DMS 273 (cell line): Measurements from ENCODE around the gene COL23A1.
"Not testable (repeated sequence)": the region's sequence is repeated elsewhere in the genome, so short reads cannot be mapped to it uniquely, and the experiment has no call there.

Source experiments
- DNase-seq: peaks from one replicate; lab custom pipeline; 2025; ENCODE audit not compliant: unreplicated experiment; lab: John Stamatoyannopoulos, UW

COL23A1 gene

DNA sequence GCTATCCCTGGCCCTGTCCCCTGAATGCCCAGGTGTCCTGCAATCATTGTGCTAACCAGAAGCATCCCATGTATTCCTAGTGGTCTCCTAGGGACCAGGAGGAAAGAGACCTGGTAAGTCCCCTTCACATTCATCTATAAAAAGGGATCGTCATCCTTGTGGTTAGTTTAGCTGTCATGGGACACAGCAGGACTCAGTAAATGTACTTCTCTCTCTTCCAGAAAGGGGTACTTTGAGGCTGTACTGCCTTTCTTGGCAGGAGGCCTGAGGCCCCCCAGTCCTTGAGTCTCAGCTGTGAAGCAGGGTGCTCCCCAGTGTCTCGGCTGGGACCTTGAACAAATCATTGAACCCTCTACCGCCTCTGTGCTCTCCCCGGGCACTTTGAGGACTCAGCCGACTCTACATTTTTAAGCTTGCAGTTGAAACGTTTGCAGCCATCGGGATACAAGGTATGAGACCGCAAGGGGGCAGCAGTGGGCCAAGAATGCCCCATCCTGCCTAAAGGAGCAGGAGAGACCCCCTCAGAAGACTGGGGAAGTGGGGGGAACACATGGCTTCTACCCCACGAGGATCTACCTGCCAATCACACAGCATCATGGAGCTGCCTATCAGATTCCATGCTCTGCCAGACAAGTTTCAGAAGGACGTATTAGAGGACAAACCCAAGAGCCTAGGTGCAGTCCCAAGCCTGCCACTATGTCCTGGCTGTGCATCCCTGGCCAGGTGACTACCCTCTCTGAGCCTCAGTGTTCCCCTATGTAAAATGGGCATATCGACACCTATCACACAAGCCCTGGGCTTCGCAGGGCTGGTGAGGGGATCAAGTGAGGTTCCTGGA lies 355.2 kb downstream of the COL23A1 start:
- peak; percentile 87 for DNase-seq

DNA sequence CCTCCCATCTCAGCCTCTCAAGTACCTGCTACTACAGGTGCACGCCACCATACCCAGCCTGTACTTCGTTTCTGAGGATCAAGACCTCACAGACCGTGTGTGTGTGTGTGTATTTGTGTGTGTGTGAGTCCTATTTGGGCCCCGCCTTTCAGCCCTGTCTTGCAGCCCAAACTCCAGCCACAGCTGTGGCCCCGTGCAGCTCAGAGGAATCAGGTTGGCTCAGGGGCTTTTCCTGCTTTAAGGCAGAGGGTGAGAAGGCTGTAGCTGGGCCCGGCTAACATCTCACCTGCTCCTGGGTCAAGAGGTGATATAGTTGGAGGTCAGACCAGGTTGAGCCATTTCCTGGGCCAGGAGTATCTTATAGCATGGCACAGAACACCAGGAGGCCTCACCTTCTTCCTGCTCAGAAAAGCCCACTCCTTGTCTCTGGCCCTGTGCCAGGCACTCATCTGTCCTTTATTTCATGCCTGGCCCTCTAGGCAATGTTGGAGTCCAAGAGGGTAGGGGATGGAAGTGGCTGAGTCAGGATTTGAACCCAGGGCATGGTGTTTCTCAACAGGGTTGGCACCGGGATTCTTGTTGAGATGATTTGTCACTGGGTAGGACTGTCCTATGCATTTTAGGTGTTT lies 356.0 kb downstream of the COL23A1 start:
- DNase-seq: no peak

GRCh38 chr5:178232920-178233429 lies 357.2 kb downstream of the COL23A1 start:
- no peak for DNase-seq

DNA sequence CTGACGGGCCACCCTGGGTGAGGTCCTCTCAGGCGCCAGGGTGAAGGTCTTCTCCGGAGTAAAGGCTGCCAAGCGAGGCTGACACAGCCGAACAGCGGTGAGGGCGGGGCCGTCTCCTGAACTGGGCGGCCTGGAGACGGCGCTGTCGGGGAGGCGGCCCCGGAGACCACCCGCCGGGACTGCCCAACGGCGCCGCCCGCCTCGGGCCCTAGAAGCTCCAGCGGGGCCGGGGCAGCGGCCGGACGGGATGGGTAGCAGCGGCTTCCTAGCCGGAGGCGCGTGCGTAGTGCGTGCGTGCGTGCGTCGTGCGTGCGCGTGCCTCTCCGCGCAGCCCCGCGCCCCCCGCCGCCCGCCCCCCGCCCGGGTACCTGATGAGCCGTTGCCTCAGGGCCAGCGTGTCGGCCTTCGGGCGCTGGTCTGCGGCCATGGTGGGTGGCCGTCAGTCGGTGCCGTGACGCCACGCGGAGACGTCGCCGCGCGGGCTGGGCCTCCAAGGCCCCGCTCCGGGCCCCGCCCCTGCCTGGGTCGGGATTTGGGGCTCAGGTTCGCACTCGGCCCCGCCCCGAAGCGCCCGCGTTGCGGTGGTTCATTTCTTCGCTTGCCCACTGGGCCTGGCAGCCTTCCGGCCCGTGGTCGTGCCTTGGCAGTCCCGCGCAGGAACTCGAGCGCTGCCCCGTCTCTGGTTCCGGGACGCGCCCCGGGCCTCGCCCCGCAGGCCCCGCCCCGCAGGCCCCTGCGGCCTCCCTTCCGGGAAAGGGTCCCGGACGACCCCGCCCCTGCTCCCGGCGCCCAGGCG lies 357.9 kb downstream of the COL23A1 start, which contains the start of gene PHYKPL:
Gene PHYKPL (minus strand): TSS at position 679 of the 796 bp plus-strand sequence. CDS start 252 bp downstream, at position 427.
- DNase-seq: peak; percentile 88

DNA sequence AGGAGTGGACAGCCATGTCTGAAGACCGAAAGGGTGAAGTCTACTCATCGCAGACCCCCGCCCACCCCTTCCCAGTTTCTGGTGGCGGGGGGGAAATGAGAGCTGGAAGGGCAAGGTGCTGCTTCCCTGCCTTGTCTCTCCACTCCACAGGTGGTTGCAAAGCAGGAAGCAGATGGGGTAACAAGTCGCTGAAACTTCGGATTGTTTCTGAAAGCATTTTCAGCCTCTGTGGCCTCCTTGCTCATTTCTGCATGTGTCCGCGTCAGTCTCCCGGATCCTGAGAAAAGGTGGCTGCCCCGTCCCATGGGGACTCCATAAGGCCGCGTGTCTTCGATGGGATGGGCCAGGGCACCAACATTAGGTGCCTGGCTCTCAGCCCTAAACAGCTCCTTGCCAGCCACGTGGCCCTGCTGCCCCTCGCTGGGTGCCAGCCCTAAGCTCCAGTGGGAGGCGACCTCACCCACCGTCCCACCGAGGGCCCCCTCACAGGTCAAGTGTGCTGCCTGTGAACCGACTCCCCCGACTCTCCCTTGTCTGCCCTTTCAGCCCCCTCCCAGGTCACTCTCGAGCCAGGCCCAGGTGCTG lies 358.6 kb downstream of the COL23A1 start:
- DNase-seq: peak; percentile 51

- peak; percentile 38 for DNase-seq
Measured at GRCh38 chr5:178230879-178231538, 359.2 kb downstream of the COL23A1 start.

DNA sequence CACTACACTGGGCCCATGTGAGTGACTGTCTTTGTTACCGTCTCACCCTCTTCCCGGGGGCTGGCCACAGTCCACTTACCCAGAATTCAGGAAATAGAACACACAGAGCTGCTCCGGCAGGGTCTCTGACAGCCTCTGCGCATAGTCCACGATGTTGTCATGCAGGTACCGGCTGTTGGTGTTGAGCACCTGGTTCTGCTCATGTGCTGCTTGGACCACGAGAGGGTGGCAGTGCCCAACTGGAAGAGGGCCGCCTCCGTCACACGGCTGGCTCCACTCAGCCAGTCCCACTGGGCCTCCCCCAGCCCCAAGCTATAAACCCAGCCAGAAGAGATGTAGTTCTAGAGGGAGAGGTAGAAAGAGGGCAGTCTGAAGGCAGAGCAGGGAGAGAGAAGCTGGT lies 360.3 kb downstream of the COL23A1 start:
- DNase-seq: no peak

DNA sequence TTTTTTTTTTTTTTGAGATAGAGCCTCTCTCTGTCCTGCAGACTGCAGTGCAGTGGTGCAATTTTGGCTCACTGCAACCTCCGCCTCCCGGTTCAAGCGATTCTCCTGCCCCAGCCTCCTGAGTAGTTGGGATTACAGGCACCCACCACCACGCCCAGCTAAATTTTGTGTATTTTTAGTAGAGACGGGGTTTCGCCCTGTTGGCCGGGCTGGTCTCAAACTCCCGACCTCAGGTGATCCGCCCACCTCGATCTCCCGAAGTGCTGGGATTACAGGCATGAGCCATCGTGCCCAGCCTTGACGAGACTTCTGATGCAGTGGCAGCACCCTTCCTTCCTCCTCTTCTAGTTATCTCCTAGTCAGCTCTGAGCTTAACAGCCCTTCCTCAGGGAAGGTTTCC lies 361.1 kb downstream of the COL23A1 start:
- DNase-seq: not testable (repeated sequence)

- no peak for DNase-seq
Measured at GRCh38 chr5:178228609-178229008, 361.6 kb downstream of the COL23A1 start.

DNA sequence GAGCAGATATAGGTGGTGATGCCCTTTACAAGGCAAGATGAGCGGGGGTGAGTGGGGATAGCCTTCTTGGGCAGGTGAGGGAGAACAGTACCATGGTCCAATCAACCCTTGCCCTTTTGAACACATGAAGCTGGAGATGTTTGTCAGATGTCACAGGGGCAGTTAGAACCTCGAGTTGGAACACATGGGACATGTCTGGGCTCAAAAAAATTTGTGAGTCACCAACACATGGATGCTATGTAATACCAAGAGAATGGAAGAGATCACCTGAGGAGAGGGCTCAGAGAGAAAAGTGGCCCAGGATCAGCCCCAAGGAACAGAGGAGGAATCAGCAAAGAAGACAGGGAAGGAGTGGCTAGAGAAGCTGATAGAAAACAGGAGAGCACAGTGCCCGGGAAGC lies 362.3 kb downstream of the COL23A1 start:
- DNase-seq: no peak

DNA sequence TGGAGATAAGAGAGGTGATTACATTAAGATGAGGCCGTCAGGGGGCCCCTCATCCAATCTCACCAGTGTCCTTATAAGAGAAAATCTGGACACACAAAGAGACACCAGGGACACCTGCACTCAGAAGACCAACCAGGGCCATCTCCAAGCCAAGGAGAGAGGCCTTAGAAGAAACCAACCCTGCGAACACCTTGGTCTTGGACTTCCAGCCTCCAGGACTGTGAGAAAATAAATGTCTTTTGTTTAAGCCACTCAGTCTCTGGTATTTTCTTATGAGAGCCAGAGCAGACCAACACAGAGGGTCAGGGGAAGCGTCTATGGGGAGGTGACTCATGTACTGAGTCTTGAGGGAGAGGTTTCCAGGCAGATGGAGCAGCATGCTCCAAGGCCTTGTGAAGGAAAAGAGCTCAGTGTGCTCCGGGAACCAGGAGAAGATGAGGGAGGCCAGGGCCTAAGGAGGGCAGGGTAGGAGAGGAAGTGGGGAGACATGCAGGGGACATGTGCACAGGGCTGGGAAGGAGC lies 363.0 kb downstream of the COL23A1 start:
- DNase-seq: no peak

DNA sequence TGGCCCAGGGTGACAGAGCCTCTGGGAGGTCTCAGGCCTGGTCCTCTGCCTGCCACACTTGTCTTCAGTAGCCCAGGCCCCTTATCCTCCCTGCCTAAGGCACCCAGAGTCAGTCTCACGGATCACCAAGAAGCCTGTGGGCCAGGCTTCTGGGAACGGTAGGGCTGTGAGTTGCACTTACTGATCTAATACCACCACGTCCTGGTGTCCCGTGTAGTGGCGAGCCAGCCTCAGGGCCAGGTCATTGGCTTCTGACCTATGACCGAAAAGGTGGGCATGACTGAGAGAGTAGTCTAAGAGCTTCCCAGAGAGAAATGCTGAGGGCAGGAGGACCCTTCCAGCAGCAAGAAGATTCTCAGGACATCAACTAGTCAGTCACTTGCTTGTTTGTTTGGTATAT lies 365.0 kb downstream of the COL23A1 start:
- no peak for DNase-seq

DNA sequence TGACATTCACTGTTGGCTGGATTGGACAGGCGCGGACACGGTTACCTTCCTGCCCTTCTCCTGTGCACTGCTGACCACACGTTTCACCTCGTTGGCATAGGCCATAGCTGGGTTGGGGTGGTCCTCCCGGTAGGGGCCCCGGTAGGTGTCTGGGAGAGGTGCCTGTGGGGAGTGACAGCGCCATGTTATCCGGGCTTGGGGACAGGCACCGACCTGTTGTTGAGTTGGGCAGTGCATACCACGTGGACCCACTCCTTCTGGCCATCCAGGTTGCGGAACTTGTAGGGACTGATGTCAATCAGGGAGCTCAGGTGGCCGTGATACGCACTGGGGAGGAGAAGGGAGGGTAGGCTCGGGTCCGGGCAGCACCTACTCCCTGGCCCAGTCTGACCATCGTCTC lies 365.8 kb downstream of the COL23A1 start:
- DNase-seq: no peak

- no peak for DNase-seq
Measured at GRCh38 chr5:178223828-178224335, 366.3 kb downstream of the COL23A1 start.

GRCh38 chr5:178223196-178223773 lies 366.9 kb downstream of the COL23A1 start:
- peak; percentile 24 for DNase-seq

- DNase-seq: no peak
Measured at GRCh38 chr5:178222292-178222691, 367.9 kb downstream of the COL23A1 start.

GRCh38 chr5:178221853-178222252 lies 368.3 kb downstream of the COL23A1 start:
- DNase-seq: no peak

DNA sequence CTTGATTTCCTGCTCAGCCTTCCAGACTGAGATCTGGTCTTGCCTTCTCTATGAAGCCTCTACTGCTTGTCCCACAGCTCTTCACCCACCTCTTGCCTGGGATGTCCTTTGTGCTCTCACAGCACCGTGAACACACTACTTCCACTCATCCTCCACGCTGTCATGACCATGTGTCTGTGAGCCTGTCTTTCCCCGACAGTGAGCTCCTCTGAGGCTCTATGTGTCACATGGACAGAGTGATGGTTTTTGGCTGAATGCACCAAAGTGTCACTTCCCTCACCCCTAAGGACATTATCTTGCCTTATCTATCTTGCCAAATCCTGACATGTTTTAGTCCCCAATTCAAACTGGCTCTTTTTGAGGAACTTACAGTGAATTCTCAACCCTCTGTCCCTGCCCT lies 368.9 kb downstream of the COL23A1 start:
- DNase-seq: no peak

DNA sequence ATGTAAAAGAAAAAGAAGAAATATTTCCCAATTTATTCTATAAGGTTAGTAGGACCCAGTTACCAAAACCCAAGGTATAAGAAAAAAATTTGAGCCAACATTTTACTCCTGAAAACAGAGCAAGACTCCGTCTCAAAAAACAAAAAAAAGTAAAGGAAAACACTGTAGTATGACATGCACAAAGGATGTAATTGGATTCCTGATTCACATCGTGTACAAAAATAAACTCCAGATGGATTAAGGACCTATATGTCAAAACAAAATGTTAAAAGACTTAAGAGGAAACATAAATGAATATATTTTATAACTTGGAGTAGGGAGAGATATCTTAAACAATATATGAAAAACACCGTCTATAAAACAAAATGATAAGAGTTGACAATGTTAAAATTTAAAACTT lies 371.4 kb downstream of the COL23A1 start:
- no peak for DNase-seq
